HG02943 (cell line): Measurements from ENCODE around the gene GPA33.
"Not testable (repeated sequence)": the region's sequence is repeated elsewhere in the genome, so short reads cannot be mapped to it uniquely, and the experiment has no call there.

ENCODE experiments used
- ATAC-seq: cut with Tn5 transposase; IDR thresholded peaks from one replicate; pipeline ENCODE4 v1.9.1; 2021; ENCODE audit warnings: mild to moderate bottlenecking, low read depth, moderate library complexity; ENCODE audit not compliant: unreplicated experiment

Gene GPA33

GRCh38 chr1:167060141-167061072, 29.8 kb downstream of the GPA33 start:
- ATAC-seq, result no peak

GRCh38 chr1:167059809-167060107, 30.4 kb downstream of the GPA33 start:
- ATAC-seq, result no peak

- no peak for ATAC-seq
These were observed 30.9 kb downstream of the GPA33 start for GRCh38 chr1:167059045-167059808.

- ATAC-seq, result no peak
These were observed 32.9 kb downstream of the GPA33 start for GRCh38 chr1:167057241-167057688.

- no peak for ATAC-seq
These were observed 33.5 kb downstream of the GPA33 start for GRCh38 chr1:167056529-167057231.

- no peak for ATAC-seq
These were observed 35.1 kb downstream of the GPA33 start for GRCh38 chr1:167054946-167055630.

GRCh38 chr1:167054531-167054930, 35.6 kb downstream of the GPA33 start:
- no peak for ATAC-seq

GRCh38 chr1:167052389-167052788, 37.8 kb downstream of the GPA33 start:
- ATAC-seq, result no peak

GRCh38 chr1:167051907-167052306, 38.3 kb downstream of the GPA33 start:
- ATAC-seq, result no peak

GRCh38 chr1:167043752-167044488, 46.3 kb downstream of the GPA33 start:
- peak; percentile 98 for ATAC-seq

- ATAC-seq, result no peak
These were observed 56.5 kb downstream of the GPA33 start for GRCh38 chr1:167033646-167034045.

GRCh38 chr1:167029553-167029952, 60.6 kb downstream of the GPA33 start:
- not testable (repeated sequence) for ATAC-seq

GRCh38 chr1:167022384-167022783, 67.8 kb downstream of the GPA33 start:
- ATAC-seq, result peak; percentile 67

- no peak for ATAC-seq
These were observed 74.0 kb downstream of the GPA33 start for GRCh38 chr1:167016100-167016750.

GRCh38 chr1:167013108-167013929, 76.9 kb downstream of the GPA33 start:
- ATAC-seq, result no peak

GRCh38 chr1:167012570-167012969, 77.6 kb downstream of the GPA33 start:
- no peak for ATAC-seq

- ATAC-seq, result no peak
These were observed 78.5 kb downstream of the GPA33 start for GRCh38 chr1:167011560-167012191.

- ATAC-seq, result no peak
These were observed 86.5 kb downstream of the GPA33 start for GRCh38 chr1:167003711-167004110.
